Measurements from ENCODE around the gene SCN4B. TPM values are rescaled to one million over a fixed set of nuclear protein-coding genes. Genes with fewer than 3 reads are reported as not detected.

Gene SCN4B
- total RNA-seq, 3 donors from 2014 or later: not detected

DNA sequence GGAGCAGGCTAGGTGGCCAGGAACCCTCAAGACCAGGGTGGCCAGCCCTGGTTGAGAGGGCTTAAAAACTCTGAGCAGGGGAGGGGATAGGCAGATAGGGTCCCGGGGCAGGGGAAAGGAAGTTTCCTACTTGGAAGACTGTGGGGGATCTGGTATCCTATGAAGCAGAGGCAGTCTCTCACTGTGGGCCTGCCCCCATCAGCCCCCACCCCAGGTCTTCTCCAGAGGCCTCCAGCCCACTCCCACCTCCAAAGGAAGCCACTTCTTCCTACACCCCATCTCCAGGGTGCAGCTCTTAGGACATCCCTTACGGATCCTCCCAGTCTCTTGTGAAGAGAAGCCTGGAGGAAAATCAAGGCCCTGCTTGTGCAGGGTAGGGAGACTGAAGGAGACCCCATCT is 16.3 kb downstream of the SCN4B start:
- ATAC-seq: no peak

DNA sequence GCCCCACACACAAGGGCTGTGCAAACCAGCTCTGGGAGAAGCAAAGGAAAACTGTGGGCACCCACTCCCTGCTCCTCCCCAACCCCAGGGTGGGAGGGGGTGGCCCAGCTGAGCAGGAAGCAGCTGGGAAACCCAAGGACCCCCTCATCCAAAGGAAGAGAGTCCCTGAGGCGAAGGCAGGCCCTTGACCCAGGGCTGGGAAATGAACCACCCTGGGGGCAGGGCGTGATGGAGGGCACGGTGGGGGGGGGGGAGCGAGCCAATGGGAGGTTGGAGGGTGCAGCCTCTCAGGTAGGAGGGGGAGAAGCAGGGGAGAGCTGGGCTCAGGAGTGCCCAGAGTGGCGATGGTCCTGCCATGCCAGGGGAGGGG is 16.8 kb downstream of the SCN4B start:
- Mint-ChIP-seq H3K4me3 (no peak overlapping the region), H3K9me3 (no peaks in the 10 kb centered on the region), H3K27me3 (ENCODE audit: low read depth) (peaks cover 28% of the 10 kb centered on the region), H3K4me1 (ENCODE audit: low read depth) (no peaks in the 10 kb centered on the region), H3K36me3 (ENCODE audit: insufficient read depth) (no peaks in the 10 kb centered on the region)
- DNase-seq (no peak), ATAC-seq (no peak)

More for the DNA sequence above, 16.3 kb downstream of the SCN4B start:
- Mint-ChIP-seq H3K9me3 (no peaks in the 10 kb centered on the region), H3K27me3 (ENCODE audit: low read depth) (peaks cover 32% of the 10 kb centered on the region), H3K4me3 (no peak overlapping the region), H3K4me1 (ENCODE audit: low read depth) (no peaks in the 10 kb centered on the region), H3K36me3 (ENCODE audit: insufficient read depth) (no peaks in the 10 kb centered on the region)
- no peak for DNase-seq

DNA sequence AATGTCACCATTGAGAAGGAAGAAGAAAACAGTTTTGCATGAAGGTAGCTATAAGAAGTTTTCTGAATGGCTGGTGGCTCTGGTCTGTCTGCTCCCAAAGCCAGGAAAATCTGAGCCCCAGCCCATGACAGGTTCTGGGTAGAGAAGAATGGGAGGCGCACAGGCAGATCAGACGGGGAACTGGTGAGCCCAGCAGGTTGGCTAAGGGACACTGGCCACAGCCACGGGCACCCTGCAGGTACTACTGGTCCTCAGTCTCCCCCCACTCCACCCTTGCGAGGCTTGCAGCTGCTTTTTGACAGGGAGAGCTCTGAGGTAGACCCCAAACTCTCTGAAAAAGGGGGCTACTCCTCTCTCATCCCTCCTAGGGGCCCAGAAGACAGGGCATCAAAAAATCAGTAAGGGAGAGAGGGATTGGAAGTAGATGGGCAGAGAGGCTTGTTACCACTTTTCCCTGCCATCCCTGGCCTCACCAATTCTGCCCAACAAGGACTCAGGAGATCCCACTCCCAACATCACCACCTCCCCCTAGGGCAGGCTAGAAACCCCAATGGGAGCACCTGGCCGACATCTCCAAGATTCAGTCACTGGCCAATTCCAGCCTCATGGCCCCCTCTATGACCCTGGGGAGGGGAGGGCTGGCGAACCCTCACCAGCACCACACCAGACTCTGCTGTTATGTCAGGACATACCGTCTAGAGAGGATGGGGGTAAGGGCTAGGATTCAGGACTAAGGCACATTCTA is 17.4 kb downstream of the SCN4B start:
- H3K36me3 Mint-ChIP-seq (ENCODE audit: insufficient read depth): no peaks in the 10 kb centered on the region
- H3K27me3 Mint-ChIP-seq (ENCODE audit: low read depth): peaks cover 23% of the 10 kb centered on the region
- H3K9me3 Mint-ChIP-seq: no peaks in the 10 kb centered on the region
- DNase-seq (no peak), ATAC-seq (no peak)
- no peak overlapping the region for H3K4me3 Mint-ChIP-seq
- no peaks in the 10 kb centered on the region for H3K4me1 Mint-ChIP-seq (ENCODE audit: low read depth)

DNA sequence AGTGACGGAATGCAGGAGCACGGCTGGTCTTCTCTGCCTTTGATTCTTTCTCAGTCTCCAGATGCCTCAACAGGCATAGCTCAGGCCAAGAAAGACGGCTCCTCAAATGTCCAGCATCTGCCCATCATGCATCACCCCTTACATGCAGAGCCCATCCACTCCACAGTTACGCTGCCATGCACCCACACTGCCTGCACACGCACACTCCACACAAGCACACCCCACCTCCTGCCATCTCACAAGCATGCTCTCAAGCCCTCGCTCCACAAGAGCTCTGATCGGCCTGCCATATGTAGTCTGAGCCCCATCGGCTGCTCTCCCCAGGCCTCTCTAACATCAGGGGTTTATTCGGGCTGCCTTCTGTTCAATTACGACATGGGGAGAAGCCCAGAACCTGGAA is 18.8 kb downstream of the SCN4B start:
- no peaks in the 10 kb centered on the region for H3K4me1 Mint-ChIP-seq (ENCODE audit: low read depth)
- no peak overlapping the region for H3K4me3 Mint-ChIP-seq
- peaks cover 17% of the 10 kb centered on the region for H3K27me3 Mint-ChIP-seq (ENCODE audit: low read depth)
- ATAC-seq: no peak
- no peak for DNase-seq
- H3K9me3 Mint-ChIP-seq: no peaks in the 10 kb centered on the region
- no peaks in the 10 kb centered on the region for H3K36me3 Mint-ChIP-seq (ENCODE audit: insufficient read depth)

DNA sequence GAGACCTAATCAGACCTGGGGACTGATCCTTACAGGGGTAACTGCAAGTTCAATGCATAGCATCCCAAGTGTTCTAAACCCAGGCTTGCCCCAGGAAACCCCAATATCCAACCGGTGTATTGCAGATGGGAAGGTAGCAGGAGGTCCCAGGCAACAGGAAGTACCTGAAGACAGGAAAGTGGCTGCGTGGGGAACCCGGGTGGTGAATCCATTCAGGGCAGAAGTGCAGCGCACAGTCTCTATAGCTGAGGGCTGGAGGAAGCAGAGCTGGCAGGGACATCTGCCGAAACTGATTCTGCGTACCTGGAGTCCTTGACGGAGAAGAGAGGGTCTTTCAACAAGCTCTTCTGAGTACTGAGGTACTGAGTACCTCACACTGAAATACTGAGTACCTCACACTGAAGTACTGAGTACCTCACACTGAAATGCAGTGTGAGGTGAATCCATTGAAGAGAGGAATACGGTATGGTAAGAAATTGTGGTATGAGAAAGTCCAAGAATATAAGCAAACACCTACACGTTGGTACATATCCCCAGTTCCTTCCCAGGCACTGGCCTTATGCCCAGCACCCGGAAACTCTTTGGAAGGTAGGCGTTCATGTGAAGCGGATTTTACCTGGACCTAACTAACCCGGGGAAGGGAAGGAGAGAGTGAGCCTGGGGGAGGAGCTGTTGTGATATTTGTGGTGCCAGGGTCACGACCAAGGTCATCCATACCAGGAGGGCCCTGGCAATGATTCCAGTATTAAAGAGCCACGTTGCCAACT is 20.1 kb downstream of the SCN4B start:
- no peak for ATAC-seq
- Mint-ChIP-seq H3K4me1 (ENCODE audit: low read depth) (no peaks in the 10 kb centered on the region), H3K4me3 (no peak overlapping the region), H3K36me3 (ENCODE audit: insufficient read depth) (no peaks in the 10 kb centered on the region), H3K9me3 (no peaks in the 10 kb centered on the region), H3K27me3 (ENCODE audit: low read depth) (peaks cover 20% of the 10 kb centered on the region)
- no peak for DNase-seq

DNA sequence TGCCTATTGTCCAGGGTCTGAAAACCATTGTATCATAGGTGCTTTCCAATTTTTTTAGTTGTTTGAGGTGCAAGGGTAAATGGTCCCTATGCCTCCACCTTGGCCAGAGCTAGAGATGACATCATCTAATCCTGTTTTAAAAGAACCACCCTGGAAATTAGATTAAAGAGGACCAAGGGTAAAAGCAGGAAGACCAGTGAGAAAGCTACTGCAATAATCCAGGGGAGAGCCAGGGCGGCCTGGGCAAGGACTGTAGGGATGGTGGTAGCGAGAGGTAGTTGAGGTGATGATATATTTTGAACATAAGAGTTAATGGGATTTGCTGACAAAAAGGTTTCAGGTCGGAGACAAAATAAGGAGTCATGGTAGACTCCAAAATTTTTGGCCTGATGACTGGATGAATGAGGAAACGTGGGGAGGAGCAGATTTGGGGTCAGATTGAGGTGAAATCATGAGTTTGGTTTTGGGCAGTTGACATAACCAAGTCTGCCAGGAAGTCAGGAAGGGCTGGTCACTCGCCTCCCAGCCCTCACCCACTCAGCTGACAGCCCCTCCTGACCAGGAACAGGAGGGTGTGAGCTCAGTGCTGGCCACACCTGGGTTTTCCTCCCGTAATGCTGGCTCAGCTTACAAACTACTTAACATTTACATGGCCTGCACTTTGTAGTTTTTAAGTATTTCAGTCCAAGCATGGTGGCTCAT is 23.0 kb downstream of the SCN4B start:
- Mint-ChIP-seq H3K9me3 (no peaks in the 10 kb centered on the region), H3K4me3 (no peak overlapping the region), H3K4me1 (ENCODE audit: low read depth) (no peaks in the 10 kb centered on the region), H3K27me3 (ENCODE audit: low read depth) (peaks cover 17% of the 10 kb centered on the region), H3K36me3 (ENCODE audit: insufficient read depth) (no peaks in the 10 kb centered on the region)
- ATAC-seq: no peak
- DNase-seq: no peak

DNA sequence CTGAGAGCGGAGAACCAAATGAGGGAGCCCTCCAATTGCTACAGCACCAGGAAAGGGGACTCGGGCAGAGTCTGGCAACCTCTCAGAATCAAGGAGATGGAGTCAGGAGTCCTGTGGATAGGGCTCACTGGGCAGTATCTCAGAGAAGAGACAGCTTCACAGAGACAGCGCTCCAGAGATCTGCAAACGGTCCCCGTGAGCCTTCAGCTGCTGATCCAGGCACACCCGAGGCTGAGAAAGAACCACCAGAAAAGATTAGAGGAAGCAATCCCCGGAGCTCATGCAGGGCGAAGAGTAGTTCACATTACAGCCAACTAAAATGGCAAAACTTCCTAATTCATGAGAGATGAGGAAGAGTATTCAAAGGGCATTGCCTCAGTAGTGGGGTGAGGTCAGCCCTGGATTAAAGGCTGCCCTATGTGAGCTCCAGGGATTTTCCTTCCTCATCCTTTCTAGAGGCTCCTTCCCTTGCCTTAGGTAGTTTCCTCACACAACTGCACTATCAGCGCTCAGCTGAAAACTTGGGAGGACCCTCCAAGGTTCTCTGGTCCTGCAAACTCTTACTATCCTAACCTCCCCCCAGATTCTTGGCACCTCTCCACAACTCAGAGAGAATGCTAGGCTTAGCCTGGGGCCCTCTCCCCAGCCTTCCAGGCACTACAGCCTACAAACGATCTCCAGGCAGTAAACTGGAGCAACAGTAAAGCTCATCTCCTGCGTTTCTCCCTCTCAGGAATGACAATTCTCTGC is 23.7 kb downstream of the SCN4B start:
- H3K9me3 Mint-ChIP-seq: no peaks in the 10 kb centered on the region
- H3K4me3 Mint-ChIP-seq: no peak overlapping the region
- H3K36me3 Mint-ChIP-seq (ENCODE audit: insufficient read depth): no peaks in the 10 kb centered on the region
- DNase-seq: no peak
- H3K27me3 Mint-ChIP-seq (ENCODE audit: low read depth): peaks cover 11% of the 10 kb centered on the region
- H3K4me1 Mint-ChIP-seq (ENCODE audit: low read depth): no peaks in the 10 kb centered on the region
- no peak for ATAC-seq

DNA sequence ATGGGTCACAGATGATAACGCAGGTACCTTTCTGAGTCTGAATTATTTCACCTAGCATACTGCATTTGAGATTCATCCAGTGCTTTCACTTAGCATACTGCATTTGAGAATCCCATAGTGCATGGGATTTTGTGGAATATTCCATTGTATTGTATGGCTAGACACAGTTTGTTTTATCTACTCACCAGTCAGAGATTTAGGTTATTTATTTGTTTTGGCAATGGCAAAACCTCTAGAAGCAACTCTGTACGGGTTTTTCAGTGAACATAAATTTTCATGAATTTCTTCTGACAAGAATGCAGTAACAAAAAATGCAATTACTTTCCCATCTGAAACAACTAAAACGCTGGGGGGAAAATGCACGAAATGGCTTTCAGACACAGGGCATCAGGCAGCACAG is 24.3 kb downstream of the SCN4B start:
- Mint-ChIP-seq H3K9me3 (no peaks in the 10 kb centered on the region), H3K4me3 (no peak overlapping the region)

DNA sequence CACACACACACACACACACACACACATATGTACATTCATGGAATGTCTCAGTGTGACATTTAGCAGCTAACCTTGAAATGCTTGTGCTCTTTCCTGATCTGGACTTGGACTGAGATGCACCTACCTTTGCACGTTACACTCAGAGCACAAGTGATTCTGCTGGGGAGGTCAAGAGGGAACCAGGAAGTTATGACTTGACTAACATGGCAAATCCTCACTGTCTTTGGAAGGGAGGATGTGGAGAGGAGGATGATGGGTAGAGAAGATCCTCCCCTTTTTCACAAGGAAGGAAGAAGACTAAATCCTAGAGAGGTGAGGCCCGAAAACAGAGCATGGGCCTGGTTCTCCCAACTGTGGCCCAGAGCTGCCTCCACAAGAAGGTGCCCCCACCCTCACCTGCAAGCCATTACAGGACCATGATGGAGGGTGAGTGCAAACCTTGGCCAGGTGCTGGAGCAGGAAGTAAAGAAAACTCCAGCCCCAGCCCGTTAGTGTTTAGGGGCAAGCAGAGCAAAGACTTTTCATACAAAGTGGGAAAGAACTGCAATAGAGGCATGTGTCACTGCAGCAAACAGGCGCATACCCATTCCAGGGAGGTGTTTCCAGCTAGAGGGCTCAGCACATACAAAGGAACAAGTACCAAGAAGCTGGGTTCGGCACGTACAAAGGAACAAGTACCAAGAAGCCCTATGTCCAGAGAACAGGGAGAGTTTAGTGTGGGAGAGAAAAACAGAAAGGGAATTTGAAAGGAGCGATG is 26.4 kb downstream of the SCN4B start:
- Mint-ChIP-seq H3K4me3 (no peak overlapping the region), H3K36me3 (ENCODE audit: insufficient read depth) (no peaks in the 10 kb centered on the region), H3K9me3 (no peaks in the 10 kb centered on the region), H3K4me1 (ENCODE audit: low read depth) (no peaks in the 10 kb centered on the region), H3K27me3 (ENCODE audit: low read depth) (peaks cover 8% of the 10 kb centered on the region)
- DNase-seq: no peak
- peak; percentile 18 to 25 for ATAC-seq

More for the DNA sequence above, 24.3 kb downstream of the SCN4B start:
- Mint-ChIP-seq H3K36me3 (ENCODE audit: insufficient read depth) (no peaks in the 10 kb centered on the region), H3K27me3 (ENCODE audit: low read depth) (peaks cover 8% of the 10 kb centered on the region), H3K4me1 (ENCODE audit: low read depth) (no peaks in the 10 kb centered on the region)
- DNase-seq (no peak), ATAC-seq (no peak)

DNA sequence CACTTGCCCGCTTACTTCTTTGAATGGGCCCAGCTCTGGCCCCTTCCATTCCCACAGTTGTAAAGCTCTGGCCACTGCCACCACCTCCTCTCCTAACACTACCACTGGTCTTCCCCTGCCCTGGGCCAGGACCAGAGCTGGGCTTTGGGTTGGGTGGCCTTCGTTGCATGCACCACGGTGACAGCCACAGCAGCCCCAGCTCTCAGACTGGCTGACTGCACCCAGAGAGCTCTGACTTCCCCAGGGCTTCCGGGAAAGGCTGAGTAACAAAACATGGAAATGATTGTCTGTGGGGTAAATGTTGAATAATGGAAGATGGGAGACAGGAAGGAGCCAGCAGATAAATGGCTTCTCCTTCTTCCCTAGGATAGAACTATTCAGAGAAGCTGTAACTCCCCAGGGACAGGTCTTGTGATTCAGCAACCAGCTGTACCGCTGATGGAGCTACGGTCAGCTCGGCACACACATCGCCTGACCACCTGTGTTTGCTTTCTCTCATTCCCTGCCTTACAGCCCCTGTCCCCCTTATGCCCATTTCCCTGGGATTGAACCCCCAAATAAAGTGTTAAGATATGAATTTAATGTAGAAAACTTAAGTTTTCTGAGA is 27.6 kb downstream of the SCN4B start:
- Mint-ChIP-seq H3K36me3 (ENCODE audit: insufficient read depth) (no peaks in the 10 kb centered on the region), H3K27me3 (ENCODE audit: low read depth) (peaks cover 8% of the 10 kb centered on the region), H3K9me3 (no peaks in the 10 kb centered on the region), H3K4me1 (ENCODE audit: low read depth) (no peaks in the 10 kb centered on the region), H3K4me3 (no peak overlapping the region)
- ATAC-seq (no peak), DNase-seq (no peak)

DNA sequence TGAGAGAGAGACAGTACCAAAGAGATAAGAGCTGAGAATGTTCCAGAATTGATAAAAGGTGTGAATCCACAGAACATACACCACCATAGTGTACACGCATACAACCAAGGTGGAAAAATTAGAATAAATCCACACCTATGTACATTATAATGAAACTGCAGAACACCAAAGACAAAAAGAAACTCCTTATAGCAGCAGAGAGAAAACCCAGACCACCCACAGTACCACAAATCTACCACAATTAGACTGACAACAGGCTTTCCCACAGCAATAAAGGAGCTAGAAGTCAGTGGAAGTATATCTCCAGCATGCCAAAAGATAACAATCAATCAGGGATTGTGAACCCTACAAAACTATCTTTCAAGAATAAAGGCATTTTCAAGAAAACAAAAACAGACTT is 31.8 kb downstream of the SCN4B start:
- ATAC-seq: no peak
- H3K4me1 Mint-ChIP-seq (ENCODE audit: low read depth): no peaks in the 10 kb centered on the region
- no peaks in the 10 kb centered on the region for H3K9me3 Mint-ChIP-seq

DNA sequence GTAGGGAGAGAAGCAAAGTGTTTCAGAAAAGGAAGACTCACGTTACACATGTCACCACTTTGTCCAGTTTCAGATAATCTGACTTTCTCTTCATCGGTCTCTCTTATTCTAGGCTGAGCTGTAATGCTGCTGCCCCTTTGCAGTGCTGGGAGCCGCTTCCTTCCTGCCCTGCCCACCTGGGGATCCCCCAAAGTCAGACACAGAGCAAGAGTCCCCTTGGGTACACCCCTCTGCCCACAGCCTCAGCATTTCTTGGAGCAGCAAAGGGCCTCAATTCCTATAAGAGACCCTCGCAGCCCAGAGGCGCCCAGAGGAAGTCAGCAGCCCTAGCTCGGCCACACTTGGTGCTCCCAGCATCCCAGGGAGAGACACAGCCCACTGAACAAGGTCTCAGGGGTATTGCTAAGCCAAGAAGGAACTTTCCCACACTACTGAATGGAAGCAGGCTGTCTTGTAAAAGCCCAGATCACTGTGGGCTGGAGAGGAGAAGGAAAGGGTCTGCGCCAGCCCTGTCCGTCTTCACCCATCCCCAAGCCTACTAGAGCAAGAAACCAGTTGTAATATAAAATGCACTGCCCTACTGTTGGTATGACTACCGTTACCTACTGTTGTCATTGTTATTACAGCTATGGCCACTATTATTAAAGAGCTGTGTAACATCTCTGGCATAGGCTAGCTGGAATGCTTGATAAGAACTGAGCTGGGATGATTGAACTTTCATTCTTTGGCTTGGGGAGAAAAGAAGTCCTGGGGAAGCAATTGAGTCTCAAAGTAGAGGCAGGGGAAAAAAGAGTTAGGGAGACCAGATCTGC is 34.6 kb downstream of the SCN4B start:
- Mint-ChIP-seq H3K36me3 (ENCODE audit: insufficient read depth) (no peaks in the 10 kb centered on the region), H3K4me1 (ENCODE audit: low read depth) (peaks cover 5% of the 10 kb centered on the region), H3K4me3 (no peak overlapping the region), H3K9me3 (no peaks in the 10 kb centered on the region), H3K27me3 (ENCODE audit: low read depth) (peaks cover 11% of the 10 kb centered on the region)
- ATAC-seq (peak; percentile 46 to 69), DNase-seq (no peak)

More for the DNA sequence above, 31.8 kb downstream of the SCN4B start:
- H3K4me3 Mint-ChIP-seq: no peak overlapping the region
- no peak for DNase-seq
- peaks cover 4% of the 10 kb centered on the region for H3K27me3 Mint-ChIP-seq (ENCODE audit: low read depth)
- no peaks in the 10 kb centered on the region for H3K36me3 Mint-ChIP-seq (ENCODE audit: insufficient read depth)

DNA sequence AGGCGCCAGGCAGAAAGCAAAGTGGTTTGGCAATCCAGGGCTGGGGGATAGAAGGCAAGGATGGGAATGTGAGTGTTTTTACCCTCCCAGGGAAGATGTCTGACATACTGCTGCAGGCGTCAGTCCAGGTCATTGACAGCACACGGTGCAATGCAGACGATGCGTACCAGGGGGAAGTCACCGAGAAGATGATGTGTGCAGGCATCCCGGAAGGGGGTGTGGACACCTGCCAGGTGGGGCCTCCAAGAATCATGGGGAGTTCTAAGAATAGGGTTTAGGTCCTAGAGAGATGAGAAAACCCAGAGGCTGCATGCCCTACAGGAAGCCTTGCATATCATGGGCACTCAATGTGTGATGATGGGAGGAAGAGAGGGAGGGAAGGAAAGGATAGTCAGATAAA is 37.6 kb downstream of the SCN4B start:
- no peak overlapping the region for H3K4me3 Mint-ChIP-seq
- H3K27me3 Mint-ChIP-seq (ENCODE audit: low read depth): peaks cover 14% of the 10 kb centered on the region
- DNase-seq (no peak), ATAC-seq (no peak)
- no peaks in the 10 kb centered on the region for H3K36me3 Mint-ChIP-seq (ENCODE audit: insufficient read depth)
- H3K9me3 Mint-ChIP-seq: no peaks in the 10 kb centered on the region
- peaks cover 5% of the 10 kb centered on the region for H3K4me1 Mint-ChIP-seq (ENCODE audit: low read depth)
